Activated gamma-delta T cell (primary cell): ENCODE data around the gene LEFTY1.

ENCODE experiments used
- DNase-seq: peaks from one replicate; lab custom pipeline; 2025; lab: John Stamatoyannopoulos, UW

Gene LEFTY1

GRCh38 chr1:225871359-225872074 is 17.4 kb downstream of the LEFTY1 start:
- no peak for DNase-seq

- DNase-seq = no peak
These were observed 18.0 kb downstream of the LEFTY1 start for GRCh38 chr1:225870911-225871310.

GRCh38 chr1:225868631-225869330 is 20.2 kb downstream of the LEFTY1 start:
- DNase-seq = no peak

GRCh38 chr1:225866981-225867380 is 22.0 kb downstream of the LEFTY1 start:
- no peak for DNase-seq

GRCh38 chr1:225866061-225866837 is 22.7 kb downstream of the LEFTY1 start:
- DNase-seq = no peak

- DNase-seq = no peak
These were observed 23.4 kb downstream of the LEFTY1 start for GRCh38 chr1:225865514-225865913.

- no peak for DNase-seq
These were observed 25.8 kb downstream of the LEFTY1 start for GRCh38 chr1:225863167-225863566.

GRCh38 chr1:225862581-225862950 is 26.4 kb downstream of the LEFTY1 start:
- DNase-seq = no peak

GRCh38 chr1:225861834-225862580 is 26.9 kb downstream of the LEFTY1 start:
- DNase-seq = no peak

- no peak for DNase-seq
These were observed 28.0 kb downstream of the LEFTY1 start for GRCh38 chr1:225860876-225861441.

GRCh38 chr1:225860107-225860506 is 28.8 kb downstream of the LEFTY1 start:
- no peak for DNase-seq

- DNase-seq = no peak
These were observed 29.8 kb downstream of the LEFTY1 start for GRCh38 chr1:225859151-225859550.

GRCh38 chr1:225857256-225857655 is 31.7 kb downstream of the LEFTY1 start:
- DNase-seq = no peak

- DNase-seq = no peak
These were observed 33.2 kb downstream of the LEFTY1 start for GRCh38 chr1:225855503-225856300.

GRCh38 chr1:225853441-225853840 is 35.5 kb downstream of the LEFTY1 start:
- no peak for DNase-seq

- no peak for DNase-seq
These were observed 36.4 kb downstream of the LEFTY1 start for GRCh38 chr1:225852413-225853124.

GRCh38 chr1:225851805-225852204 is 37.1 kb downstream of the LEFTY1 start:
- no peak for DNase-seq

- no peak for DNase-seq
These were observed 38.6 kb downstream of the LEFTY1 start for GRCh38 chr1:225850370-225850769.

- no peak for DNase-seq
These were observed 39.0 kb downstream of the LEFTY1 start for GRCh38 chr1:225849925-225850324.
